K562 (cell line): ENCODE results near the gene CYP2D6. TPM values are rescaled to one million over a fixed set of nuclear protein-coding genes. Genes with fewer than 3 reads are reported as not detected.

ENCODE experiments used
- ATAC-seq: fragments of 200-7000 bp; cut with Tn5 transposase; 3 replicates; pipeline ENCODE4 v1.9.1; 2020; ENCODE audit warnings: moderate library complexity
- BruUV-seq: library from RNA; stranded (reverse); fragments of 400-500 nt; replicated peaks from 2 replicates; lab custom pipeline; 2021; lab: Mats Ljungman, UMichigan
- CTCF ChIA-PET: fragments of 300-600 bp; formaldehyde crosslinking; extraction: SDS; loops from one replicate; lab custom pipeline; 2021; ENCODE audit warnings: low intra/inter-chr PET ratio; lab: Yijun Ruan, JAX
- POLR2A ChIA-PET: fragments of 300-600, 350-650 bp; sonication (Branson Sonifier 250); formaldehyde crosslinking; extraction: SDS; loops from one replicate; lab custom pipeline; 2021; ENCODE audit warnings: antibody characterized with exemption, inconsistent platforms; lab: Yijun Ruan, JAX
- DNase-seq, 4 experiments: peaks; one replicate each; pipeline versions ENCODE4 v3.0.0 to v3.0.0-alpha.2; 2011 to 2018; ENCODE audit warnings: low spot score in 3 of 4, mixed read lengths in 3 of 4; ENCODE audit errors: extremely low read depth in 1 of 4
- FAIRE-seq: peaks from 2 replicates; lab custom pipeline; 2011; peaks lifted over from hg19 to GRCh38; lab: Jason Lieb, UNC
- H2AFZ ChIP-seq: 2 replicates; pipeline ENCODE4 v1.6.0; 2011; ENCODE audit warnings: low read depth, low read length, control low read depth, inconsistent platforms
- H3K27ac ChIP-seq: fragments of 200-600 bp; 3 replicates; pipeline ENCODE4 v1.8.0; 2011; ENCODE audit warnings: low read depth, mild to moderate bottlenecking, control low read depth, inconsistent platforms, low read length, moderate library complexity, mixed read lengths; ENCODE audit errors: extremely low read depth
- H3K27me3 ChIP-seq, 2 experiments: fragments of 300-600 bp in 1 of 2; 2 replicates in 1 of 2; 3 replicates in 1 of 2; pipeline versions ENCODE4 v1.6.0 to v1.8.0; 2011; ENCODE audit warnings: inconsistent platforms in 2 of 2, low read length in 2 of 2, mild to moderate bottlenecking in 1 of 2, mixed read lengths in 1 of 2, moderate library complexity in 1 of 2; ENCODE audit not compliant: control insufficient read depth in 2 of 2, insufficient read depth in 2 of 2
- H3K36me3 ChIP-seq: fragments of 300-600 bp; 3 replicates; pipeline ENCODE4 v1.8.0; 2011; ENCODE audit warnings: mild to moderate bottlenecking, low read length, inconsistent platforms; ENCODE audit not compliant: control insufficient read depth, insufficient read depth
- H3K4me1 ChIP-seq, 2 experiments: fragments of 200-600 bp in 1 of 2; replicated peaks in 1 of 2; 2 replicates in 1 of 2; 3 replicates in 1 of 2; pipeline versions ENCODE4 v1.5.1 to v1.8.0; 2011; ENCODE audit warnings: inconsistent platforms in 2 of 2, low read length in 2 of 2, mild to moderate bottlenecking in 1 of 2, mixed read lengths in 1 of 2, moderate library complexity in 1 of 2; ENCODE audit not compliant: control insufficient read depth in 2 of 2, insufficient read depth in 2 of 2
- H3K4me2 ChIP-seq: 2 replicates; pipeline ENCODE4 v1.6.1; 2011; ENCODE audit warnings: low read length, control low read depth, inconsistent platforms, mixed read lengths; ENCODE audit not compliant: insufficient read depth
- H3K4me3 ChIP-seq: fragments of 200-600 bp; sonication (generic), shearing (Covaris generic); 2 replicates; pipeline ENCODE4 v1.5.1; 2016; ENCODE audit warnings: control low read depth, inconsistent platforms
- H3K79me2 ChIP-seq: fragments of 200-600 bp; 3 replicates; pipeline ENCODE4 v1.8.0; 2011; ENCODE audit warnings: low read length, inconsistent platforms; ENCODE audit not compliant: control insufficient read depth, insufficient read depth
- H3K9ac ChIP-seq, 2 experiments: 2 replicates each; pipeline versions ENCODE4 v1.6.0 to v1.6.1; 2011; ENCODE audit warnings: low read depth in 2 of 2, low read length in 2 of 2, control low read depth in 1 of 2, inconsistent platforms in 1 of 2, mild to moderate bottlenecking in 1 of 2, mixed read lengths in 1 of 2; ENCODE audit not compliant: insufficient read depth in 1 of 2
- H3K9me1 ChIP-seq: one replicate; pipeline ENCODE4 v1.6.0; 2011; ENCODE audit warnings: inconsistent platforms, mild to moderate bottlenecking, low read length, moderate library complexity; ENCODE audit not compliant: control insufficient read depth, insufficient read depth
- H3K9me3 ChIP-seq: replicated peaks from 2 replicates; pipeline ENCODE4 v1.5.1; 2011; ENCODE audit warnings: low read depth, low read length, inconsistent platforms; ENCODE audit not compliant: control insufficient read depth, insufficient read depth
- H4K20me1 ChIP-seq: replicated peaks from 2 replicates; pipeline ENCODE4 v1.6.1; 2011; ENCODE audit warnings: low read length, inconsistent platforms, mixed read lengths; ENCODE audit not compliant: control insufficient read depth, insufficient read depth
- ARID4B ChIP-seq: sonication (generic); formaldehyde crosslinking; IDR thresholded peaks from 2 replicates; pipeline ENCODE4 v1.8.0; 2022; ENCODE audit warnings: mild to moderate bottlenecking, missing genetic modification reagents
- FIP1L1 ChIP-seq: fragments of 200-400 bp; formaldehyde crosslinking; IDR thresholded peaks from 2 replicates; pipeline ENCODE4 v1.6.1; 2018; ENCODE audit warnings: mild to moderate bottlenecking, low read depth, low read length; ENCODE audit not compliant: poor library complexity, severe bottlenecking
- FOXP4 ChIP-seq: sonication (generic); formaldehyde crosslinking; IDR thresholded peaks from 2 replicates; pipeline ENCODE4 v1.8.0; 2022; ENCODE audit warnings: mild to moderate bottlenecking, missing genetic modification reagents, borderline replicate concordance
- HBP1 ChIP-seq: fragments of 450-650 bp; formaldehyde crosslinking; IDR thresholded peaks from 2 replicates; pipeline ENCODE4 v1.4.0; 2022; ENCODE audit warnings: missing genetic modification characterization
- IRF9 ChIP-seq: fragments of 450-650 bp; IDR thresholded peaks from 2 replicates; pipeline ENCODE4 v1.6.1; 2016; ENCODE audit warnings: missing biosample characterization, missing genetic modification characterization
- RBM14 ChIP-seq: fragments of 200-400 bp; formaldehyde crosslinking; IDR thresholded peaks from 2 replicates; pipeline ENCODE4 v1.6.1; 2018; ENCODE audit warnings: low read depth, mild to moderate bottlenecking, low read length, moderate library complexity, borderline replicate concordance; ENCODE audit not compliant: insufficient read depth
- RBM39 ChIP-seq: fragments of 200-400 bp; formaldehyde crosslinking; optimal IDR thresholded peaks from 2 replicates; pipeline ENCODE3; 2018; ENCODE audit warnings: low read depth, low read length
- STAT5B ChIP-seq: fragments of 250-450 bp; sonication (Bioruptor Pico); IDR thresholded peaks from 2 replicates; pipeline ENCODE4 v1.8.0; 2021; ENCODE audit warnings: mild to moderate bottlenecking, inconsistent platforms
- TCF7L2 ChIP-seq: fragments of 150-350 bp; IDR thresholded peaks from 2 replicates; pipeline ENCODE4 v1.6.1; 2016; ENCODE audit warnings: low read depth, mild to moderate bottlenecking, low read length, moderate library complexity
- ZNF280B ChIP-seq: fragments of 250-450 bp; sonication (Bioruptor Pico); IDR thresholded peaks from 2 replicates; pipeline ENCODE4 v1.5.1; 2021; ENCODE audit warnings: mild to moderate bottlenecking
- WGBS: fragments of 100-300 bp; shearing (Covaris generic); methylation state at CpG from one replicate; pipeline ENCODE4 v1.1.6; 2016; ENCODE audit warnings: low coverage, mixed read lengths; ENCODE audit not compliant: insufficient coverage; ENCODE audit errors: missing lambda C conversion rate; 5-methylcytosine and 5-hydroxymethylcytosine counted together
- in situ Hi-C: fragments of 300-500 bp; cut with MboI; formaldehyde crosslinking; loops from 4 replicates; pipeline ENCODE4 v1.15.0; 2018; ENCODE audit warnings: inconsistent platforms, mixed read lengths
- intact Hi-C: fragments of 100-400 bp; cut with micrococcal nuclease; formaldehyde crosslinking; loops from 2 replicates; pipeline ENCODE4 v1.14.2; 2022
- polyA plus RNA-seq, 8 experiments: library from polyadenylated mRNA; depleted of rRNA in 4 of 8; stranded (reverse) in 5 of 8; unstranded in 3 of 8; fragments of >200 nt; fragmentation: Nextera tagmentation in 2 of 8; fragmentation: Illumina TruSeq in 1 of 8; extraction: Ambion mirVana in 2 of 8; extraction: Trizol in 1 of 8; gene quantifications; 2 replicates each; pipeline versions ENCODE4 v1.2.1 to v1.2.3, GENCODE V29; 2011 to 2014; ENCODE audit warnings: inconsistent platforms in 1 of 8, missing spikeins in 1 of 8
- total RNA-seq, 7 experiments: library from RNA; depleted of rRNA in 6 of 7; stranded (reverse); fragments of >200 nt in 6 of 7; fragmentation: Illumina TruSeq in 2 of 7; extraction: Trizol in 2 of 7; gene quantifications; 2 replicates each; pipeline versions ENCODE4 v1.2.1 to v1.2.3, GENCODE V29; 2011 to 2021; ENCODE audit warnings: low replicate concordance in 1 of 7

CYP2D6 gene
- total and polyA plus RNA-seq, 9 of the 15 experiments (the other 6 are each of a cell fraction or from before 2014, with no cell fraction given): 0.04 to 0.20 (median 0.09) TPM; not detected in 5

GRCh38 chr22:42142771-42143461 lies 12.3 kb upstream of the CYP2D6 start:
- no peaks in the 10 kb centered on the region for H3K27me3 ChIP-seq
- no peak overlapping the region for H2AFZ ChIP-seq
- no peak for FAIRE-seq
- WGBS: 73% methylated on average over 3 of the region's 54 CpGs
- H3K36me3 ChIP-seq: no peaks in the 10 kb centered on the region
- no peaks in the 10 kb centered on the region for H3K9me1 ChIP-seq
- no peaks in the 10 kb centered on the region for H3K4me1 ChIP-seq
- H3K27ac ChIP-seq: no peak overlapping the region
- no TSS peak for BruUV-seq
- CTCF ChIA-PET: no interaction called here
- no peak overlapping the region for H3K9ac ChIP-seq
- no peak for ATAC-seq
- H4K20me1 ChIP-seq: no peaks in the 10 kb centered on the region
- intact Hi-C loops (no loop called here), in situ Hi-C loops (no loop called here)
- H3K79me2 ChIP-seq: no peaks in the 10 kb centered on the region
- POLR2A ChIA-PET: no interaction called here
- no peak overlapping the region for H3K4me2 ChIP-seq
- no peak overlapping the region for H3K4me3 ChIP-seq
- H3K9me3 ChIP-seq: no peaks in the 10 kb centered on the region
- peak in 1 of 4 experiments; percentile 18 for DNase-seq
- no peak for TF ChIP-seq STAT5B
- TF ChIP-seq TCF7L2: no peak
- no peak for TF ChIP-seq IRF9 (tag)
- no peak for TF ChIP-seq HBP1 (CRISPR knock-in tag)
- TF ChIP-seq FIP1L1: no peak
- TF ChIP-seq FOXP4 (CRISPR knock-in tag): no peak
- no peak for TF ChIP-seq RBM39
- no peak for TF ChIP-seq RBM14
- no peak for TF ChIP-seq ARID4B (CRISPR knock-in tag)
- TF ChIP-seq ZNF280B: no peak
